Astrocyte of the cerebellum (primary cell): ENCODE data around the gene OR6C70.
"Not testable (repeated sequence)": the region's sequence is repeated elsewhere in the genome, so short reads cannot be mapped to it uniquely, and the experiment has no call there.

ENCODE experiments used
- DNase-seq: peaks from one replicate; pipeline ENCODE4 v3.0.0-alpha.2; 2011; ENCODE audit warnings: low read depth
- H3K4me3 ChIP-seq: 2 replicates; pipeline ENCODE4 v1.5.1; 2011; ENCODE audit warnings: mild to moderate bottlenecking, low read depth, low read length, moderate library complexity
- CTCF ChIP-seq: IDR thresholded peaks from 2 replicates; pipeline ENCODE4 v1.5.1; 2012; ENCODE audit warnings: low read length, low read depth, moderate library complexity, mild to moderate bottlenecking; ENCODE audit errors: missing control alignments
- in situ Hi-C: cut with HindIII; loops from 2 replicates; pipeline ENCODE4 v1.10.0; 2017; ENCODE audit warnings: low sequenced_read_pairs

OR6C70 gene

GRCh38 chr12:55448825-55449224, 21.1 kb downstream of the OR6C70 start:
- H3K4me3 ChIP-seq, result no peak overlapping the region
- no peak for TF ChIP-seq CTCF
- DNase-seq, result no peak
- in situ Hi-C loops, result no loop called here

GRCh38 chr12:55446326-55446725, 23.6 kb downstream of the OR6C70 start:
- TF ChIP-seq CTCF, result no peak
- in situ Hi-C loops, result no loop called here
- DNase-seq, result no peak

GRCh38 chr12:55445357-55445756, 24.6 kb downstream of the OR6C70 start:
- in situ Hi-C loops, result no loop called here
- TF ChIP-seq CTCF, result no peak
- no peak for DNase-seq
- no peak overlapping the region for H3K4me3 ChIP-seq

More at GRCh38 chr12:55446326-55446725, 23.6 kb downstream of the OR6C70 start:
- H3K4me3 ChIP-seq, result no peak overlapping the region

GRCh38 chr12:55443776-55444175, 26.2 kb downstream of the OR6C70 start, which contains the start of gene OR6C2:
Gene OR6C2 (plus strand): TSS chr12:55444076. CDS start chr12:55452214, 8,138 bp downstream.
- H3K4me3 ChIP-seq, result no peak within 1 kb of the TSS
- TF ChIP-seq CTCF, result no peak
- DNase-seq, result no peak
- in situ Hi-C loops, result no loop called here

- in situ Hi-C loops, H3K4me3 ChIP-seq, DNase-seq: not testable (repeated sequence)
Observed at GRCh38 chr12:55441233-55441632, 28.7 kb downstream of the OR6C70 start.

GRCh38 chr12:55428331-55429243, 41.4 kb downstream of the OR6C70 start:
- DNase-seq, result no peak
- no peak overlapping the region for H3K4me3 ChIP-seq
- no peak for TF ChIP-seq CTCF
- in situ Hi-C loops, result no loop called here

GRCh38 chr12:55425954-55426353, 44.0 kb downstream of the OR6C70 start, which contains the start of gene OR6C76:
Gene OR6C76 (plus strand): TSS chr12:55426254. CDS start chr12:55426254, 0 bp downstream.
- no peak for TF ChIP-seq CTCF
- H3K4me3 ChIP-seq, result no peak within 1 kb of the TSS
- DNase-seq, result no peak
- in situ Hi-C loops, result no loop called here
